Superior temporal gyrus (tissue), 1 donor: ENCODE results near the gene TMEM178A.
"Not testable (repeated sequence)": the region's sequence is repeated elsewhere in the genome, so short reads cannot be mapped to it uniquely, and the experiment has no call there.

ENCODE experiments used
- DNase-seq: peaks from one replicate; pipeline ENCODE4 v3.0.0-alpha.2; 2016; ENCODE audit errors: extremely low spot score

TMEM178A gene

GRCh38 chr2:39647104-39647765 is 18.5 kb upstream of the TMEM178A start:
- DNase-seq = no peak

DNA sequence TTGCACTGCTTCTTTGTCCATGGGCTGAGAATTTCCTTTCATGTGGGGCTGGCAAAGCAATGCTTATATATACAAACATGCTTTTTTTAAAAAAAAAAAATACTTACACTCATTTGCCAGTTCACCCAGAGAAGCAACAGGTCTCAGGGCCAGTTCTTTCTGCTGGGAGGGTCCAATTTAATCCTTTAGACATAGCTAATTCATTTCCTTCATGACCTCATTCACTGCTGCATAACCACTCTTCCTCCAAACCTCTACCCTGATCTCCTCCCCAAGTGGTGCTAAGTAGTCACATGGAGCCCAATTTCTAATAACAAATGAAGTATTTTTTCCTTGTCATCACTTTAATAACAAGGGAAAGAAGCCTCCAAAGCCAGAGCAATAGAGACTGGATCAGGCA is 17.1 kb upstream of the TMEM178A start:
- no peak for DNase-seq

DNA sequence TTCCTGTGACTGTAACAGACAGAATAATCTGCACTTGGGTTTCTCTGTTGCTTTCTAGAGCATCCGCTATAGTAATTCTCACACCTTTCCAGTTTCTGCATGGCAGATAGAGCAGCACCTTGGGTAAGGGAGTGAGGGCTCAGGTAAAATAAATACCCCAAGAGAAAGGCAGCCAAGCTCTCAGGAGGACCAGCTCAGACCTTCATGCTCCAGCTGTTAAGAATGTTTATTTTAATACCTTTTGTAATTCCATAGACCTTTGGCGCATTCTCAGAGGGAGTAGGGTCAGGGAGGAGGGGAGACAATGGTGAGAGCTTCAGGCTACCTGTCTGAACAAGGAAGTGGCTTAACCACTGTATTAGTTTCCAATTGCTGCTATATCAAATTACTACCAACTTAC is 16.2 kb upstream of the TMEM178A start:
- no peak for DNase-seq

DNA sequence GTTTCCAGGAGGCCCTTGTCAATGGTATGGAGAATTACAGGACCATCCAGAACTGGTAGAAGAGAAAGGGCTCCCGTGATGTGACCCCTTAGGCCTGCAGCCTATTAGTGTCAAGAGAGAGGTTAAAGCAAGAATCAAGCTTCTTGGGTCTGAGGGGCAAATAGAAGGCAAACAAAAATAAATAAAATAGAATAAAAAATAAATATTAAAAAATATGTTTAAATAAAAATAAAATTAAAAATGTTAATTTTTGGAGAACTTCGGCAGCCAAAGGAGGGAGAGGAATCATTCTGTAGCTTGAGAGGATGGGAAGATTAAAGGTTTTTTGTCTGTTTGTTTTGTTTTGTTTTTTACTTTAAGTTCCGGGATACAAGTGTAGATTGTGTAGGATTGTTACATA is 15.2 kb upstream of the TMEM178A start:
- DNase-seq = no peak

GRCh38 chr2:39656215-39656614 is 9.5 kb upstream of the TMEM178A start:
- DNase-seq = not testable (repeated sequence)

- DNase-seq = no peak
Observed at GRCh38 chr2:39657287-39657937, 8.3 kb upstream of the TMEM178A start.

- no peak for DNase-seq
Observed at GRCh38 chr2:39658371-39658770, 7.3 kb upstream of the TMEM178A start.

DNA sequence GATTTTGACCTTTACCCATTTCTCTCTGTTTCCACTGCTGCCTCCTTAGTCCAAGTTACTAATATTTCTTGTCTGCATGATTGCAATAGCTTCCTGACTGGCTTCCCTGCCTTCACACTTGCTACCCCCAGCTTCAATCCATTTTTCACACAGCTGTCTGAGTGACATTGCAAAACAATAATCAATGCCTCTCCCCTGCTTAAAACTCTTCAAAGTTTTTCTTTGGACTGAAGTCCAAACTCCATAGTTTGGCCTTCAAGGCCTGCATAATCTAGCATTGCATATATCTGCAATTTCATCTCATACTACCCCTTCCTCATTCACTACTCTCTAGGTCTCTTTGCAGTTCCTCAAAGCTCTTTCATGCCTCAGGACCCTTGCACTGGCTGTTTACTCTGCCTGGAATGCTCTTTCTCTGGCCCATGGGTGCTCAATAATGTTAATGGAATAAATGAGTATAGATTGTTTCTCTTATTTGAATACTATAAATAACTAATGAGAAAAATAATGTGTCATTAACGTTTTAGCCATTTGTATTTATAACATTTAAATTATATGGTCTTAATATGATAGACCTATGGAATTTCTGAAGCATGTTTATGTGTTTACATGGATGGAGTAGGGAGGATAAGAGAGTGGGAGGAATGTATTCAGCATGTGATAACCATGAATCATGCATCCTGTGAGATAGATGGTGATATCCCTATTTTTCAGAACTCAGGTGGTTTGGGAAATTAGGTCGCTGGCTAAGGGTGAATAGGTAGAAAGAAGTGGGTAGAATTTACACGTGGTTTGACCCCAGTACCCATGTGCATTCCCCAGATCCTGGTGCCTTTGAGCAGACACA is 5.7 kb upstream of the TMEM178A start:
- DNase-seq = no peak

DNA sequence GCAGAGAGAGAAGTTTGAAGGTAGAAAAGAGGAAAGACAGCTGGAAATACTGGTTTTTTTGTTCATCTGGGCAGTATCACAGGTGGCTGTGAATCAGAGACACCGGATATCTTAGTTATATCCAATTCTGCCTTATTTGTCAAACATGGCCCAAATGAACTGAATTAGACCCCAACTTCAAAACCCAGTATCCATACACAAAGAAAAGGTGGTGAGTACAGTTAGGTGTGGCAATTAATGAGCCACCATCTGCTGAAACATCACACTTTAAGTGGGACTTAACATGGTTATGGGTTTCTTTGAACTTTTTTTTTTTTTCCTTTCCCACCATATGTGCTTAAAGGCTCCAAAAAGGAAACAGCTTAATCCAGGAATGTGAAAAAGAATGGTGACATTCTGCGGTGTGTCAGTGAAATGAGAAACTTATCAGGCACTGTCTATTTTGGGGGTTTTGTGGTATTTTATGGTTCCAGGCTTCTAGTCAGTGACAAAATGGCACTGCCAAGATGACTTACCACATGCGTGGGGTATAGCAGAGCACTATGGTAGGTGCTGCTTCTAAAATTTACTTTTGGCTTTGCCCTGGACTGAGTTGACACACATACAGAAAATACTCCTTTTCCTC is 5.0 kb upstream of the TMEM178A start:
- peak; percentile 64 for DNase-seq

DNA sequence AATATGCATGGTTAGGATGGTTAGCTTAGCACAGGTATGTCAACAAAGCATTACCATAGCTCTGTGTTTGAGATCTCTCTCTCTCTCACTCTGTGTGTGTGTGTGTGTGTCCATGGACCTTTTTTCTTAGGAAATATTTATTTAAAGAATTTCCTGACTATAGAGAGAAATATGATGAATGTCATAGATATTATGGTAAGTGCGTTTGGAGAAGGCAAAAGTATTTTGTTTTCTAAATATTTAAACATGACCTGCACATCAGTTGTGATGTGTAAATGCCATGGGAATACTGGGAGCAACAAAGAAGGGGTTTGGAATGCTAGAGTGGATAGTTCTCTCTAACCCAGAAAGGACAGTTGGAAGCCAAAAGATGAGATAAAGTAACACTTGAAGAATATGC is 3.9 kb upstream of the TMEM178A start:
- DNase-seq = no peak

DNA sequence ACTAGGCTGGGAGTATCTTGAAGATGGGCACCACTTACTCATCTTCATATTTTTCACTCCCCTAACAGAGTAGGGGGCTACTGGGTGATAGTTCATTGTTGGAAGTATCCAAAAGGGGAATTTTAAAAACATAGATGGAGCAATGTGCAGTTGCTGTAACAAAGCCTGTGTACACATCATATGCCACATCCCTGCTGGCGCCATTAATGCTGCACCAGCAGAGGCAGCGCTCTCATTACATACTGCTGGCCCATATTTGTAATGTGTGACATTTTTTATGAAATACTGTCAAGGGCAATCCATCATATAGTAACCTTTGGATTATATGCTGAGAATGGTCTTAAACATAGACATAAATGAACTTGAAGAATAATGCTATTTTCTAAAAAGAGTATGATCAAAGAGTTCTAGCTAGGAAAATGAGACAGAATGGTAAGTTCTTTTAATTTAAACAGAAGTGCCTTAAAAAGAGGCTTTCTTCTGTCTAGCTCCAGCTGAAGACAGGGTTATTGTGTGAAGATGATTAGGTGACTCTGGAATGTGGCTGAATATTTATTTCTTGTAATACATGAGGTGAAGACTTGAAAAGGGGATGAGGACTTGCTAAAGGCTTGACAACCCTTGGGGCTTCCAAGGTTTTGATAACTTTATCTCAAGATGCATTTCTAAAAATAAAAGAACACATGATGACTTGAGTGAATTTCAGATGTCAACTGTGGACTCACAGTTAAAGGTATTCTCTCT is 2.4 kb upstream of the TMEM178A start:
- no peak for DNase-seq

- DNase-seq = no peak
Observed at GRCh38 chr2:39664232-39664887, 1.4 kb upstream of the TMEM178A start.

GRCh38 chr2:39664888-39665591 is 677 bp upstream of the TMEM178A start:
- no peak for DNase-seq

DNA sequence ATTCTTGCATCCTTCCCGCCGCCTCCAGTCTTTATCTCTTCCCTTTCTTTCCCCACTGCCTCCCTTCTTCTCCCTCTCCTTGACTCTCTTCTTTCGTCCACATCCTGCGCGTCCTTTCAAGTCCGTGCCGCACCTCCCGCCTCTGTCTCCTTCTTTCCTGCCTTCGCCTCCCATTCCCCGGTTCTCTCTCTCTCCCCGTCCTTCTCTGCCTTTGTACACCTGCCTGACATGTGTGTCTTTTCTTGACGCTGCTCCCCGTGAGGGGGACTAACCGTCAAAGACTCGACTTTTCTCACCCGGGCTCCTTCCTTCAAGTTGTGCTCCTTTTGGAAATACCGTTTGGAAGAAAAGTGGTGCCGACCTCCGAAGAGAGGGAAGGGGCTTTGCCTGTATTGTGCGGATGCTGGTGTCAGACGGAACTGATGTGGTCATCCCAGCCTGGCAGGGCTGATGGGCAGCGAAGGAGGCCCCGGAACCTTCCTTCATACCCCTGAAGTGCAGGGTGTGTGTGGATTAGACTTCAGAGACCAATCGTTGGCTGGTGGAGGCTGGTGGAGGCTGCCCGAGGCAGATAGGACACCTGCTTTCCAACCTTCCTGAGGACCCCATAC is 879 bp downstream of the TMEM178A start:
- DNase-seq = no peak

DNA sequence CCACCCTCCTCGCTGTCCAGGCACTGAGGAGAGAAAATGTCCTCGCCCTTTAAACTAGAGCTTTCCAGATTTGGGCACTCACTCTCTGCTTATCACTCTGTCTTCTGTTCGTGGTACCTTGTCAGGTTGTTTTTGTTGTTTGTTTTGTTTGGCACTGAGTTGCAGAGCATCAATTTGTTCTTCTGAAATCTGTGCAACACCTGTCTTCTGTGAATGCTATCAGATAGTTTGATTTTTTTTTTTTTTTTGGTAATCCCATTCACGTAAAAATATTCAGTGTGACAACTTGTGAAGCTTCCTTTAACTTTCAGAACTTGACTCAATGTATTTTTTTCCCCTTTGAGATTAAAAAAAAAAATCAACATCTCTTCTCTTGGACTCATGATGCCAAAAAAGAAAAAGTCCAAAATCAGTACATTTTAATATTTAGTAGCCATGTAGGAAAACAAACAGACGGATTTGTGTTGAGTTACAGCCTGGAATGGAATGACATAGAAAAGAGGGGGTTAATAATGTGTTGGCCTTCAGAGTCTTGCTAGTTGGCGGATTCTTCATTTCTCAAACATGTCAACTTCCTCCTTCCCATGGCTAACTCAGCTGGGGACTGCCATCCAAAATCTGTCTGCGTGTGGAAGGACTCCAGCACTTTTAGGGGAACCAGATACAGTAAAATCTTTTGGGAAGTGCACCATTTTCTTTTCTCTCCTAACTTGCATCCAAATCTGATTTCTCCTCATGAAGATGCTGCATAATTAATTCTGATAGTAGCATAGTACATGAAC is 1.6 kb downstream of the TMEM178A start:
- no peak for DNase-seq

DNA sequence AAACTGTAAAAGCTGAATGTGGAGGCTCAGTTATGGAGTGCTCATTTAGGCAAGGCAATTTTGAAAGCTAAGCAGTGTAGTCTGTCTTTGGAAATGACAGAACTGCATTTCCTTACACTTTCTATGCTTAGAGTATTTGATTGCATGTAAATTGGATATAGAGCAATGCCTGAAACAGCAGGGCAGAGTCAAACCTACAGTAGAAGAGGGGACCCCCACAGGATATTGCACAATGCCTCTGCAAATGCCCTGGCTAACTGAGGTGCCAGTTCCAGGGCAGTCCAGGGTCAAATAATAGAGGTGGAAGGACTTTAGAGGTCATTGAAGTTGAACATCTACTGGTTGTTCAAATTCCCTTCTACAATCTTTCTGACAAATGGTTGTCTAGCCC is 2.2 kb downstream of the TMEM178A start:
- DNase-seq = no peak

DNA sequence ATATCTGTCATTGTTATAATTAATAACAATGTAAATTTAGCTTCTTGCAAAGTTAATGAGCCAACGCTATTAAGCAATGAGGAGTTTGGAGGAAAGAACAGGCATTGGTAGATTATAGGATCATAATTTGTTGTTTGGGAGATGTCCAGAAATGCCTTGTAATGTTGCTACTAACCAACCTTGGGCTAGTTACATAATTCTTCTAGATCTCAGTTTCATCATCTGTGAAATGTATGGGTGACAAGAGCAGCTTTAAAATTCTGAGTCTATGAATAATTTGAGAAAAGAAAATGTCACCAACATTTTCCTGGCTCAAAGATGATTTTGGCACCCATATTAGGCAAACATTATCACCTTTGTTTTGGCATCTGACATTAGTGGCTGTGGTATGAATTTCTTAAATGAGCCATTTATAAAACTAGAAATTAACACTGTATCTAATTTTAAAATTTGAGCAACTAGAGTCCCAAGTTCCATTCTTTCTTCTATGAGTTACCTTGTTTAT is 2.9 kb downstream of the TMEM178A start:
- DNase-seq = no peak

DNA sequence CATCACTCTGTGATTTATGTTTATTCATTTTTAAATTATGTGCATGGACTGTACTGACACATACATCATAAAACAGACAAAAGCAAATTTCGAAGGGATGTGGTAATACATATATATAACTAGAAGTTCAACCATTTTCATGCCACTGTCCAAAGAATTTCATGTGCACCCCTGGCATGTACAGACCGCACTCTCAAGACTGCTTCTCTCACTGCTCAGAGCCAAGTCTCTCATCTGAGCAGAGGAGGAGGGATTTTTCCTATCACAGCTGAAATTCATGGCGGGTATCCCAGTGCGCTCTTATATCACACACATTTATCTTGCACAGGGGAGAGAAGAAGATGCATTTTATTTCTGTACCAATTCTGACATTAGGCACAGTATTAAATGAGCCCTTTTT is 5.9 kb downstream of the TMEM178A start:
- DNase-seq = peak; percentile 59

GRCh38 chr2:39673018-39673417 is 7.3 kb downstream of the TMEM178A start:
- DNase-seq = no peak
